HEK293T (cell line): ENCODE measurements around the gene GSTP1.
"Not testable (repeated sequence)": the region's sequence is repeated elsewhere in the genome, so short reads cannot be mapped to it uniquely, and the experiment has no call there.

Source experiments
- CTCF ChIA-PET: fragments of 350-600 bp; formaldehyde crosslinking; extraction: SDS; loops from one replicate; lab custom pipeline; 2021; ENCODE audit warnings: antibody characterized with exemption, inconsistent platforms; lab: Yijun Ruan, JAX
- POLR2A ChIA-PET: fragments of 350-600 bp; formaldehyde crosslinking; extraction: SDS; loops from one replicate; lab custom pipeline; 2020; ENCODE audit warnings: antibody characterized with exemption, inconsistent platforms; lab: Yijun Ruan, JAX
- DNase-seq: peaks from one replicate; pipeline ENCODE4 v3.0.0; 2012; ENCODE audit warnings: mixed read lengths; ENCODE audit errors: extremely low spot score
- ARNT ChIP-seq: fragments of 450-650 bp; IDR thresholded peaks from 2 replicates; pipeline ENCODE4 v1.6.1; 2017; ENCODE audit warnings: mild to moderate bottlenecking
- BHLHE40 ChIP-seq: fragments of 450-650 bp; IDR thresholded peaks from 2 replicates; pipeline ENCODE4 v1.6.1; 2016; ENCODE audit warnings: mild to moderate bottlenecking, moderate library complexity, borderline replicate concordance
- CTBP1 ChIP-seq: fragments of 450-650 bp; IDR thresholded peaks from 2 replicates; pipeline ENCODE4 v1.6.1; 2016; ENCODE audit warnings: borderline replicate concordance
- ELF4 ChIP-seq: fragments of 450-650 bp; IDR thresholded peaks from 2 replicates; pipeline ENCODE4 v1.6.1; 2017; ENCODE audit warnings: antibody characterized with exemption
- FOXA1 ChIP-seq: fragments of 450-650 bp; IDR thresholded peaks from 2 replicates; pipeline ENCODE4 v1.6.1; 2016; ENCODE audit warnings: mild to moderate bottlenecking
- FOXK2 ChIP-seq: fragments of 450-650 bp; IDR thresholded peaks from 2 replicates; pipeline ENCODE4 v1.6.1; 2016; ENCODE audit warnings: mild to moderate bottlenecking
- FOXM1 ChIP-seq: fragments of 450-650 bp; IDR thresholded peaks from 2 replicates; pipeline ENCODE4 v1.6.1; 2017; ENCODE audit warnings: mild to moderate bottlenecking, borderline replicate concordance
- HDGF ChIP-seq: fragments of 450-650 bp; IDR thresholded peaks from 2 replicates; pipeline ENCODE4 v1.6.1; 2017; ENCODE audit warnings: antibody characterized with exemption, borderline replicate concordance
- L3MBTL2 ChIP-seq: fragments of 450-650 bp; conservative IDR thresholded peaks from 2 replicates; pipeline ENCODE4 v1.6.1; 2016; ENCODE audit warnings: mild to moderate bottlenecking
- LEF1 ChIP-seq: fragments of 450-650 bp; IDR thresholded peaks from 2 replicates; pipeline ENCODE4 v1.6.1; 2017; ENCODE audit warnings: mild to moderate bottlenecking, borderline replicate concordance
- NFRKB ChIP-seq: fragments of 450-650 bp; IDR thresholded peaks from 2 replicates; pipeline ENCODE4 v1.6.1; 2016; ENCODE audit warnings: mild to moderate bottlenecking, moderate library complexity
- SP1 ChIP-seq: fragments of 450-650 bp; IDR thresholded peaks from 2 replicates; pipeline ENCODE4 v1.6.1; 2017
- SUZ12 ChIP-seq: fragments of 450-650 bp; IDR thresholded peaks from 2 replicates; pipeline ENCODE4 v1.6.1; 2016; ENCODE audit warnings: mild to moderate bottlenecking
- TARDBP ChIP-seq: fragments of 450-650 bp; IDR thresholded peaks from 2 replicates; pipeline ENCODE4 v1.6.1; 2016
- ZNF384 ChIP-seq: fragments of 450-650 bp; IDR thresholded peaks from 2 replicates; pipeline ENCODE4 v1.6.1; 2016
- TF ChIP-seq, protein P1 (sequence below): fragments of 450-650 bp; IDR thresholded peaks from 2 replicates; pipeline ENCODE4 v1.6.1; 2016

The GSTP1 gene

DNA sequence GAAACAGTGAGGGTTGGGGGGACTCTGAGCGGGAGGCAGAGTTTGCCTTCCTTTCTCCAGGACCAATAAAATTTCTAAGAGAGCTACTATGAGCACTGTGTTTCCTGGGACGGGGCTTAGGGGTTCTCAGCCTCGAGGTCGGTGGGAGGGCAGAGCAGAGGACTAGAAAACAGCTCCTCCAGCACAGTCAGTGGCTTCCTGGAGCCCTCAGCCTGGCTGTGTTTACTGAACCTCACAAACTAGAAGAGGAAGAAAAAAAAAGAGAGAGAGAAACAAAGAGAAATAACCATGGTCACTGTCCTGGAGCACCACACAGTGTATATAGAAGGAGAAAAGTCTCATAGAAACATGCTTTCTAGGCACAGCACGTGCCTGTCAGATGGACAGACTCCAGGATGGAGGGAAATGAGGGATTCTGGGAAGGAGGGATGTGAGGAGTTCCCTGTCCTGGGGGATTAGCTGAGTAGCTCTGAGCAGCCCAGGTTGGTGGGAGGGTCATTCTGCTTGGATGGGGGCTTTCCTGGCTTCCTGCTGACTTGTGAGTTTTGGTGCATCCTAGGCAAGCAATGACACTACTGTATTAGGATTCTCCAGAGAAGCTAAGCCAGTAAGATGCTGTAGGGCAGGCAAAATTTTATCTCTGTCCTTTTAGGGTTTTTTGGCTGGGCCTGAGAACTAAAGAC is 3.1 kb downstream of the GSTP1 start:
- no peak for DNase-seq
- ChIA-PET CTCF (interaction anchor here (1.0 to 1.3 kb wide), 2 partner anchors 10 to 43 kb away, joined by 3 read pairs; partner anchors contain the start of gene NUDT8), POLR2A (no interaction called here)
- no peak for TF ChIP-seq SUZ12
- no peak for TF ChIP-seq FOXM1
- TF ChIP-seq LEF1 = no peak
- TF ChIP-seq FOXK2 = no peak
- no peak for TF ChIP-seq BHLHE40
- no peak for TF ChIP-seq SP1
- TF ChIP-seq HDGF = no peak
- TF ChIP-seq TARDBP = no peak
- TF ChIP-seq CTBP1 = no peak
- no peak for TF ChIP-seq L3MBTL2
- TF ChIP-seq ZNF384 = no peak
- no peak for TF ChIP-seq ELF4
- TF ChIP-seq NFRKB = no peak
- TF ChIP-seq FOXA1 = no peak
- TF ChIP-seq ARNT = no peak
- TF ChIP-seq, protein P1, sequence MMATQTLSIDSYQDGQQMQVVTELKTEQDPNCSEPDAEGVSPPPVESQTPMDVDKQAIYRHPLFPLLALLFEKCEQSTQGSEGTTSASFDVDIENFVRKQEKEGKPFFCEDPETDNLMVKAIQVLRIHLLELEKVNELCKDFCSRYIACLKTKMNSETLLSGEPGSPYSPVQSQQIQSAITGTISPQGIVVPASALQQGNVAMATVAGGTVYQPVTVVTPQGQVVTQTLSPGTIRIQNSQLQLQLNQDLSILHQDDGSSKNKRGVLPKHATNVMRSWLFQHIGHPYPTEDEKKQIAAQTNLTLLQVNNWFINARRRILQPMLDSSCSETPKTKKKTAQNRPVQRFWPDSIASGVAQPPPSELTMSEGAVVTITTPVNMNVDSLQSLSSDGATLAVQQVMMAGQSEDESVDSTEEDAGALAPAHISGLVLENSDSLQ = no peak

- ChIA-PET CTCF (no interaction called here), POLR2A (no interaction called here)
- TF ChIP-seq FOXK2 (no peak), SP1 (no peak), NFRKB (no peak), SUZ12 (no peak), ZNF384 (no peak), TARDBP (no peak)
- TF ChIP-seq, protein P1 = no peak
- DNase-seq = no peak
Observed at GRCh38 chr11:67588136-67588503, 4.5 kb downstream of the GSTP1 start.

GRCh38 chr11:67588899-67589415 is 5.3 kb downstream of the GSTP1 start:
- POLR2A ChIA-PET, CTCF ChIA-PET: not testable (repeated sequence)

GRCh38 chr11:67592880-67593564 is 9.4 kb downstream of the GSTP1 start:
- DNase-seq = no peak
- CTCF ChIA-PET = interaction anchor here (0.6 kb wide), 2 partner anchors 8 to 53 kb away, joined by 3 read pairs; no protein-coding TSS in a partner anchor
- POLR2A ChIA-PET = interaction anchor here (1.5 kb wide), 1 partner anchor 10 kb away, joined by 14 read pairs; the partner anchor contains the start of gene GSTP1
- TF ChIP-seq SUZ12 (no peak), LEF1 (no peak), BHLHE40 (no peak), ELF4 (no peak), CTBP1 (no peak), HDGF (no peak), FOXA1 (no peak), FOXM1 (no peak), L3MBTL2 (no peak), TARDBP (no peak)

More at GRCh38 chr11:67588899-67589415, 5.3 kb downstream of the GSTP1 start:
- not testable (repeated sequence) for DNase-seq

- no peak for TF ChIP-seq HDGF
- no peak for TF ChIP-seq ELF4
- no peak for TF ChIP-seq NFRKB
- no peak for TF ChIP-seq CTBP1
- TF ChIP-seq SP1 = no peak
- TF ChIP-seq FOXK2 = no peak
- no peak for TF ChIP-seq FOXM1
- TF ChIP-seq ZNF384 = no peak
- TF ChIP-seq, protein P1 = no peak
- TF ChIP-seq SUZ12 = no peak
- no peak for TF ChIP-seq BHLHE40
- no peak for TF ChIP-seq ARNT
- TF ChIP-seq TARDBP = no peak
- no peak for TF ChIP-seq LEF1
- no peak for TF ChIP-seq FOXA1
- CTCF ChIA-PET = no interaction called here
- no peak for DNase-seq
- POLR2A ChIA-PET = interaction anchor here (1.5 kb wide), 1 partner anchor 10 kb away, joined by 14 read pairs; the partner anchor contains the start of gene GSTP1
Observed at GRCh38 chr11:67593565-67593905, 9.9 kb downstream of the GSTP1 start.

DNA sequence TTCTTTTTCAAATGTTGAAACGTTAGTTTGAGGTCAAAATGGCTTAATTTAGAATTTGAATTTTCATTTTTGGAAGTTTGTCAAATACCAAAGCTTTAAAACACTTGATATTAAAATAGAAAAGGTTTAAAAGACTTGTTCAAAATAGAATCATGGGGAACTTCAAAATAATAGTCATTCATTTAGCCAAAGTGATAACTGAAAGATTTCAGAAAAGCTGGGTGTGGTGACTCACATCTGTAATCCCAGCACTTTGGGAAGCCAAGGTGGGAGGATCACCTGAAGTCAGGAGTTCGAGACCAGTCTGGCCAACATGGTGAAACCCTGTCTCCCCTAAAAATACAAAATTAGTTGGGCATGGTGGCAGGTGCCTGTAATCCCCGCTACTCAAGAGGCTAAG is 10.9 kb downstream of the GSTP1 start:
- DNase-seq = no peak
- TF ChIP-seq, protein P1 = no peak
- TF ChIP-seq NFRKB (no peak), ARNT (no peak), ZNF384 (no peak), SUZ12 (no peak), L3MBTL2 (no peak), SP1 (no peak)
- ChIA-PET POLR2A (no interaction called here), CTCF (no interaction called here)
